GM12864 (cell line): Measurements from ENCODE around the gene HOXD12.

ENCODE experiments used
- DNase-seq: peaks from one replicate; pipeline ENCODE4 v3.0.0-alpha.2; 2011; ENCODE audit warnings: low read depth
- H3K4me3 ChIP-seq: 2 replicates; pipeline ENCODE4 v1.5.1; 2011; ENCODE audit warnings: mild to moderate bottlenecking, low read depth, low read length, control low read depth
- TF ChIP-seq, protein P1 (sequence below): IDR thresholded peaks from 2 replicates; pipeline ENCODE4 v1.5.1; 2011; ENCODE audit warnings: low read depth, mild to moderate bottlenecking, moderate library complexity, low read length, control low read depth, inconsistent platforms; ENCODE audit errors: missing control alignments

Gene HOXD12

GRCh38 chr2:176150584-176151441 lies 51.2 kb downstream of the HOXD12 start:
- TF ChIP-seq, protein P1, sequence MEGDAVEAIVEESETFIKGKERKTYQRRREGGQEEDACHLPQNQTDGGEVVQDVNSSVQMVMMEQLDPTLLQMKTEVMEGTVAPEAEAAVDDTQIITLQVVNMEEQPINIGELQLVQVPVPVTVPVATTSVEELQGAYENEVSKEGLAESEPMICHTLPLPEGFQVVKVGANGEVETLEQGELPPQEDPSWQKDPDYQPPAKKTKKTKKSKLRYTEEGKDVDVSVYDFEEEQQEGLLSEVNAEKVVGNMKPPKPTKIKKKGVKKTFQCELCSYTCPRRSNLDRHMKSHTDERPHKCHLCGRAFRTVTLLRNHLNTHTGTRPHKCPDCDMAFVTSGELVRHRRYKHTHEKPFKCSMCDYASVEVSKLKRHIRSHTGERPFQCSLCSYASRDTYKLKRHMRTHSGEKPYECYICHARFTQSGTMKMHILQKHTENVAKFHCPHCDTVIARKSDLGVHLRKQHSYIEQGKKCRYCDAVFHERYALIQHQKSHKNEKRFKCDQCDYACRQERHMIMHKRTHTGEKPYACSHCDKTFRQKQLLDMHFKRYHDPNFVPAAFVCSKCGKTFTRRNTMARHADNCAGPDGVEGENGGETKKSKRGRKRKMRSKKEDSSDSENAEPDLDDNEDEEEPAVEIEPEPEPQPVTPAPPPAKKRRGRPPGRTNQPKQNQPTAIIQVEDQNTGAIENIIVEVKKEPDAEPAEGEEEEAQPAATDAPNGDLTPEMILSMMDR = no peak
- H3K4me3 ChIP-seq = no peak overlapping the region
- DNase-seq = no peak

GRCh38 chr2:176151442-176152287 lies 52.1 kb downstream of the HOXD12 start, which contains the start of gene HOXD4:
TSS of gene HOXD4 (plus strand) at chr2:176151550. CDS start at chr2:176151634, 84 bp downstream.
- no peak for DNase-seq
- H3K4me3 ChIP-seq = no peak within 1 kb of the TSS
- TF ChIP-seq, protein P1 = no peak
